ENCODE results near the gene SCUBE2.

SCUBE2 gene

DNA sequence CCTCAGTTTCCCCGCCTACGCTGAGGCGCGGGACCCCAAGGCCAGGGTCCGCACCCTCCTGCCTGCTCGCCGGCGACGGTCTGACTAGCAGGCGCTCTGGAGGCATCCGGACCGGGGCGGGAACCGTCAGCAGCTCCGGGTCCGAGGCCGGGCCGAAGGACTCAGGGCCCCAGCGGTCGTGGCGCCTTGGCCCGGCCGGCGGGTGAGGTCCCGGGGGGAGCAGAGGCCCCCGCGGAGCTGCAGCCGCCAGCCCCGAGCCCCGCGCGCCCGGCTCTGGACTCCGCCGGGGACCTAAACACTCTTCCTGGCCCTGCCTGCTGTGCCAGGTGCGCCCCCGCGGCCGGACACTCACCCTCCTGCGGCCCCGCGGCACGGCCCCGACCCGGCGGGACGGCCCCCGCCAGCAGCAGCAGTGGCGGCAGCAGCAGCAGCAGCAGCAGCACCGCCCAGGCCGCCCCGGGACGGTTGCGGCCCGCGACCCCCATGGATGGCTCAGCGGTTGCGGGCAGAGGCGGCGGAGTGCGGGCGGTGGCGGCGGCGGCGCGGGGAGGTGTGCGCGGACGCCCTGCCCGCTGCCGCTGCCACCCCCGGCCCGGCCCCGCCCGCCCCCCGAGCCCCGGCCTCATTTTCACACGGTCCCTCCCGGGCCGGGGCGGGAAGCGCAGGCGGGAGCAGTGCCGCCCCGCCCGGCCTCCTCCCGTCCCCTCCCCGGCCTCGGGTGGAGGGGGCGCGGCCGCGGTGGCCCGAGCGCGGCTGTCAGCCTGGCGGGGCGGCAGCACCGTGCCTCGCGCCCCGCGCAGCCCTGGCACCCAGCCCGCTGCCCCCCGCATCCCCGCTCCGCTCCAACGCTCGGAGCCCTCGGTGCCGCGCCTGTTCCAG is at the start of gene SCUBE2:
SCUBE2 (minus strand) TSS at position 556 of the 879 bp plus-strand sequence; CDS start at position 485, 71 bp downstream.
- DNase-seq = no peak

DNA sequence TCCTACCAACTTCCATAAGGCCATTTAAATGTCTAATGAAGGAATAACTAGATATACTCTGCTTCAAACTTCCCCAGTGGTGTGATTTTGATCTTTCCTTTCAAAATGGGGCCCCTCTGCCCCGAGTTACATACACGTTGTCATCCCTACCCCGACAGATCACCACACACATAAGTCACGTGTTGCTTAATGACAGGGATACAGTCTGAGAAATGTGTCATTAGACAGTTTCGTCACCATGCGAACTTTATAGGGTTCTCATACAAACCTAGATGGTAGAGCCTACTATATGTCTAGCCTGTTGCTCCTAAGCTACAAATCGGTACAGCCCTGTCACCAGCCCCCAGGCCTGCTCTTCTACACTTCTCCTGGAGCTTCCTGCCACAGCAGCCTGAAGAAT is 49.8 kb upstream of the SCUBE2 start:
- no peak for DNase-seq

GRCh38 chr11:9139628-9140357 is 48.4 kb upstream of the SCUBE2 start:
- DNase-seq = no peak

DNA sequence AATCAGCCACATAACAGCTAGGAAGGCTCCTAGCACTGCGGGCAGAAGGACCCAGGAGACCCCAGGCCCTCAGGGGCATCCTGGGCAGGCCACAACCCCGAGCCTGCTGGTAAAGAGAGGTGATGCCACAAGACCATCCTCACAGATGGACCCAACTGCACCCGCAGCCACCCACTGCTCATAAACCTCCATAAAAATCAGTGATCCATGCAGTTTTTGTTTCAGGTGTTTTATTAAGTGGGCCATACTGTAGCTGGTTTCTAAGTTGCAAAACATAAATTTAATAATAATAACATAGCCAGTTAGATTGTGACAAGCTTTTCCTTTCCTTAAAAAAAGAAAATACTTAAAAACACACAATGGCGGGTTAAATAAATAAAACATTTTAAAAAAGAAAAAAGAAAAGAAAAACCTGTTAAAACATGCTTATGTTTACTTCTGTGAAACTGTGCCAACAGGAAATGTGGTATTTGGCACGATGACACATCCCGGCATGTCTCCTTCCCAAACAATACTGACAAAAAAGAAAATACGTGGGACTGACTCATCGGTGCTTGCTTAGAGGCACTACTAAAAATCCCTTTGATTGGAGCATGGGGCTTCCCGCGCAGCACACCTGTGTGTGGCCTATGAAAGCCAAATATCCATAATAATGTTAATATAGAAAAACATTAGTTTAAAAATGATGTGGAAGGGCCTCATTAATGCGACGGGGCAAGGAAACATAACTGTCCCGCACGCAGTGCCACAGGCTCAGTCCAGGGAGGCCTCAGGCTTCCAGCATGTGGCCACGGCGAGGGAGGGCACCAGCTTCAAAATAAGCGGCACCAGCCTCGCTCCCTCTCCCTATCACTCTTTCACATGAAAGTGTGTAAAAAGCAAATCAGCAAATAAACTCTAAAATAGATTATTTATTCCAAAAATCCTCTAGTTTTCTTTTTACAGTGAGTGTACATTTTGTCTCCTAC is 47.5 kb upstream of the SCUBE2 start:
- peak; percentile 58 for DNase-seq

DNA sequence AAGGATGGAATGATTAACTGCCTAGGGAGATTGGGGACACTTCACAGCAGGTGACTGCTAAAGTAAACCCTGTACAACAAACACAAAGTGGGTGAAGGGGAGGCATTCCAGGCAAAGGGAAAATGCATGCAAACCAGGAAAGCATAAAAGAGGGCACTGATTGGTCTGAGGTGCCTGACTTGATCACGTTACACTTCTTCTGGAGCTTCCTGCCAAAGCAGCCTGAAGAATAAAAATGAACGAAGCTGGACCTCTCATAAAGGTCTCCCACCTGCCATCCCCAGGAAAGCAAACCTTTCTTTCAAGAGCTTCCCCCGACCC is 46.7 kb upstream of the SCUBE2 start:
- no peak for DNase-seq

DNA sequence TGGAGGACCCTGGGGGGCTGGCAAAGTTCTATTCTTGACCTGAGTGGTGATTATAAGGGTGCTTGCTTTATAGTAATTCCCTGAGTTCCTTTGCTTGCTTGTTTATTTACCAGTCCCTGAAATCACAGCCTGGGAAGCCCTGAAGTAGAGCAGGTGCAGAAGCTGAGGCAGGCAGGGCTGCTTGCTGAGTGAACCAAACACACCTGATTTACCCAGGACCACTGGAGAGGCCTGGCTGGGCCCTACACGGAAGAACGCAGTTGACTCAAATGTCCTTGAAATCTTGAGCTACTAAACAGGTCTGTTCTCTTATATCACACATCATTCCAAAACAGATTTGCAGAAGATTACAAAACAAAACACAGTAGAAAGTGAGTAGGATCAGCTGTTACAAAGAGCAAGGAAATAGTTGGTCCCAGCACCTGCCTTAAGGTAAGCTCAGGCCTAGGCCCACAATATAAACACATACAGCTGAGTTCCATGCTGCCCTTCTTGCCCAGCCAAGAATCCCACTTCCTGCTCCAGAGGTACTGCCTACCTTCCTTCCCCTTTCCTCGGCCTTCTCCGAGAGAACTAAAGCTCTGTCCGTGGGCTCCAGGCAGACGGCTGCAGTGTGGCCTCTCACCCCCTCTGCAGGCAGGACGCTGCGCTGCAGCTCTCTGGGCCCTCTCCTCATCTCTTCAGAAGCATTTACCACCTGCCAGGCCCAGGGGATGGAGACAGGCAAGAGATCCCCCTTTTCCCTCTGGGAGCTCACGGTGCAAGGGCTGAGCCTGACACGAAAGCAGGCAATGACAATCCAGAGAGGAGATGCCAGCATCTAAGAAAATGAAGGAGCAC is 46.1 kb upstream of the SCUBE2 start:
- DNase-seq = peak; percentile 78

- DNase-seq = peak; percentile 56
These were observed 45.3 kb upstream of the SCUBE2 start for GRCh38 chr11:9136741-9137140.

- DNase-seq = no peak
These were observed 42.6 kb upstream of the SCUBE2 start for GRCh38 chr11:9133956-9134355.

DNA sequence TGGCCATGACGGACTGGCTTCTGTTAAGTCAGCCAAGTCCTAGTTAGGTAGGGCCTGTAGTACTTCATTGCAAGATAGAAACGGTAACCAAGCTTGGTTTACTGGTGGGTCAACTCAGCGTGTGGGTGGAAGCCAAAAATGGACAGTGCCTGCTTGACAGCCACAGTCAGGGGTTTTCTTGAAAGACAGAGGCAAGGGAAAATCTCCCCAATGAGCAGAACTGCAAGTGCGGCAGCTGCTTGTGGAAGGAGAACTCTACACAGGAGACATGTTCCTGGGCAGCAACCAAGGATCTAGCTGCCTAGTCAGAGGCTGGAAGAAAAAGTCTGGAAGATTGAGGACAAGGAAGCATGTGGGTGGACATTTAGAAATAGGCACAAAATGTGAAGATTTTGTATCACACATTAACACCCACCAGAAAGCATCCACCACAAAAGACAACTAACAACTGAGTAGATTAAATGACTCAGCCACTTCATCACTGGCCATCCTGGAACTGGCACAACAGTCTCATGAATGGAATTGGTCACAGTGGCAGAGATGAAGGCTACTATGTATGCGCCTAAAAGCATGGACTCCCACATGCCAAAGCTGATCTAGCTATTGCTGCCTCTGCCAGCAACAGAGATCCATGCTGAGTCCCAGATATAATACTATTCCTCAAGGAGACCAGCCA is 40.9 kb upstream of the SCUBE2 start:
- DNase-seq = peak; percentile 11

DNA sequence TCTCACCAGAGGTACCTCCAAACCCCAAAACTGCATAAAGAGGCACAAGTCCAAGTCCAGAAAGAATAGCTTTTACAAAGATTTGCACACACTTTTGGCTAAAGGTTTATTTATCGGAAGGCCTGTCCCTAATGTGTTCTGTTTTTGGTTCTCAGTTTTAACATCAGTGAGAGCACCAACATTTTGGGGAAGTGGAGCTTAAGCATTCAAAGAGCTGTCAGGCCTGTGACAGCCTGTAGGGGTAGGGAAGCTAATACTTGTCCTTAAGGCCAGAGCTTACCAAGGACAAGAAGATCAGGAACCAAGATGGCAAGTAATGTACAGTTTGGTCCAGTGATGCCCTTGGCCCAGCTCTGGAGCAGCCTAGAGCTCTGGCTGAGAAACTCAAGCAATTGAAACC is 38.9 kb upstream of the SCUBE2 start:
- DNase-seq = no peak

- peak; percentile 9 for DNase-seq
These were observed 35.2 kb upstream of the SCUBE2 start for GRCh38 chr11:9126636-9127035.

DNA sequence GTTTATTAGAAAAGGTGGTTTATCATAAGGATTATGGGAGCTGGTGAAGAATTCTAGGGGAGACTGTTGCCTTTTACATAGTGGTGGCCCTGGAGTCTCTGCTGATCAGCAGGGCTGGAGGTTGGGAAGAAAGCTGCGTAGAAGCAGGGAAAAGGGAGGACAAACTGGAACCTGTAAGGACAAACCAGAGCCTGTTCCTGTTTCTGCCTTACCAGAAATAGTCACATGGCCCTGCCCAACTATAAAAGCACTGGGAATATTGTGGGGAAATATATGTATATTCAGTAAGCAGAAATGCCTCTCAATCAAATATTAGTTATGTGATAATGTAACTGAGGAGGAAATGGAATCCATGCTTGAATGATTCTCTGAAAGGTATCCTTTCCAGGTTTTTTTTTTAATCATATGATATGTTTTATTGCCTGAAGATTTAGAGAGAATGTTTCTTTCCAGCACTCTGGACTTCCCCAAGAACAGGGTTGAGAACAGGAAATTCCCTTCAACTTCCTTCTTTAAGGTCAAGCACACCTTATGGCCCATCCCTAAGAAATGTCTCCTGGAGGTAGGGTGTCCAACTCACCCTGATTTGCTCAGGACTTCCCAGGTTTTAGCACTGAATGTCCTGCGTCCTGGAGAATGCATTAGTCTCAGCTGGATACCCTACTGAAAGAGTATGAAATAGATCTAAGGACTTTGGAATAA is 33.9 kb upstream of the SCUBE2 start:
- no peak for DNase-seq

DNA sequence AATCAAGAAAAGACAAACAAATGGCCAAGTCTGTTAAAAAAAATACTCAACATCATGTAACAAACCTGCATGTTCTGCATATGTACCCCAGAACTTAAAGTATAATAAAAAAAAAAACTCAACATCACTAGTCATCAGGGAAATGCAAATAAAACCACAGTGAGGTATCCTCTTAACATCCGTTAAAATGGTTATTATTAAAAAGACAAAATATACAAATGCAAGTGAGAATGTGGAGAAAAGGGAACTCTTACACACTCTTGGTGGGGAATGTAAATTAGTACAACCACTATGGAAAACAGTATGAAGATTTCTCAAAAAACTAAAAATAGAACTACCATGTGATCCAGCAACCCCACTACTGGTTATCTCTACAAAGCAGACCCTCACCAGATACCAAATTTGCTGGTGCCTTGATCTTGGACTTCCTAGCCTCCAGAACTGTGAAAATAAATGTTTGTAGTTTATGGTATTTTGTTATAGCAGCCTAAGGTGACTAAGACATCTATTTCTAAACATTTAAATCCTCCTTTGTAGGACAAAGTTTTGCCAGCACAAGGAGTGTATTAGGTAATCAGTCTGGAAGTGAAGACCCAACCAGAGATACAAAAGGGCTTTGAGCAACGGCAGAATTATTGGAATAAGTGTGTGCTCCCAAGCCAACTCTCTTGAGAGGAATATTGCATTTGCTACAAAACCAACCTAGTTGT is 32.4 kb upstream of the SCUBE2 start:
- DNase-seq = no peak

DNA sequence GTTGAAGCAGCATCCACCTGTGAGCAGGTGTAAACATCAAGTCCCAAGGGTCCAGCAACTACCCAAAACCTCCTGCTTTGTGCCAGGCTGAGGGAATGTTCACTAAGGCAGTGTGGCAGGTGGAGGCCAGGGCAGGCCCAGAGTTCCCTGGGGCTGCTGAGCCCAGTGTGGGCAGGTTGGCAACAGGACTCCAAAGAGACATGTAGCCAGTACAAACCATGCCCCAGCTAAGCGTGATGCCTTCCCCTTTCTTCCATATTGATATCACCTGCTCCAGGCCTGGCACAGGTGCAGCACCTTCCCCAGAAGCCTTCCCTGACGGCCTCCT is 30.0 kb upstream of the SCUBE2 start:
- no peak for DNase-seq

DNA sequence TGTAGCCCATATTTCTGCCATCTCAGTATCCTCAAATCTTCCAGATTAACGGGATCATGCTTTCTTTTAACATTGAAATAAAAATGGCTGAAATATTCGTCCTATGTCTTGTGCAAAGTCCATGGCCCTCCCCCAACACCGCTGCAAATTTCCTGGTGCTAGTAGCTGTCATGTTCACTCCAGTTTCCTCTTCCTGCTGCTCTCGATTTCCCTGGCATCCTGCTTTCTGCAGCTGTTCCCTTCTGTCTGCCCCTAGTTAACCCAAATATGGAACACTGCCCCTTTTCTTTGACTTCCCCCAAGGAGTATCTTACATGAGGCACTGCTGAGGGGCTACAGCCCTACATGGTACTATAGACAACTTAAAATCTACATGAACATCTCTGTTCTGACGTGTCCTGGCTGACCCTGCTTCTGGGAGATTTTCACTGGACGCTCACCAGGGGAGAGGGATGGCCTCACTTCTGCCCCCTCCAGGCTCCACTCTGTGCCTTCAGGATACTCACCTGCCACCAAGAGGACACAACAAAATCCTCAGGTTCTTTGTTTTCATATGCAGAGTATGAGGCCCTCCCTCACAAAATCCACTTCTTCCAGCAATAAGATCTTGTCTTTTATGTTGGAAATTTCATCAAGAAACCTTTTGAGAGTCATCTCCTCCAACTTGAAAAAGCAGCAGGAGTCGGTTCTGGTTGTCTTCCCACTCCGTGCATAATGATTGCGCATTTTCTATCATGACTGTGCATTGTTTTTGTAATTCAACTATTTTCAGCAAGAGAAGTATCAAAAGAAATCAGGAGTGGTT is 29.5 kb upstream of the SCUBE2 start:
- DNase-seq = no peak

GRCh38 chr11:9118277-9118676 is 26.9 kb upstream of the SCUBE2 start:
- DNase-seq = no peak

DNA sequence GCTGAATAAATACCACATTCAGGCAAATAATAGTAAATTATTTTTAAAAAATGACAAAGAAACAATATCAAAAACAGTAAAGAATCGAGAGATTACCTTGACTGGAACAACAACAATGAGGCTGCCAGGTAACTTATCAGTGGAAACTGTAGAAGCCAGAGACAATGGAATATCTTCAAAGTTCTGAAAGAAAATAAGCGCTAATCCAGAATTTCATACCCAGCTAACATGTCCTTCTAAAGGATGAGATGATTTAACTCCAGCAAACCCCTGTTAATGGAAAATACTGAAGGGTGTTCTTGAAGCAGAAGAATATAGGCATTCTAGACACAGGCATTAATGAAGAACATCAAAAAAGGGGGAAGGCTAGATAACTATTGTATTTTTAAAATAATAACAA is 20.7 kb upstream of the SCUBE2 start:
- DNase-seq = no peak

GRCh38 chr11:9109858-9110731 is 18.7 kb upstream of the SCUBE2 start:
- DNase-seq = no peak

- DNase-seq = no peak
These were observed 13.2 kb upstream of the SCUBE2 start for GRCh38 chr11:9104580-9104979.

Measured in activated CD4-positive, alpha-beta T cell treated with anti-CD3 and anti-CD28 coated beads, Interleukin-10, Interleukin-2, amounts not matched to agents 100 ng/mL and 50 ng/mL, durations not matched to agents 16 hours and 8 hours (primary cell).